NCI-H1092 (cell line): ENCODE results near the gene BRAF.
"Not testable (repeated sequence)": the region's sequence is repeated elsewhere in the genome, so short reads cannot be mapped to it uniquely, and the experiment has no call there.

Source experiments
- DNase-seq: peaks from one replicate; lab custom pipeline; 2025; lab: John Stamatoyannopoulos, UW

BRAF gene

GRCh38 chr7:140876519-140877248, 48.0 kb downstream of the BRAF start:
- DNase-seq: no peak

GRCh38 chr7:140873434-140873833, 51.3 kb downstream of the BRAF start:
- DNase-seq: no peak

- DNase-seq: no peak
These were observed 54.7 kb downstream of the BRAF start for GRCh38 chr7:140870003-140870402.

- no peak for DNase-seq
These were observed 55.3 kb downstream of the BRAF start for GRCh38 chr7:140869430-140869829.

GRCh38 chr7:140867467-140868462, 57.0 kb downstream of the BRAF start:
- DNase-seq: no peak

- DNase-seq: no peak
These were observed 57.8 kb downstream of the BRAF start for GRCh38 chr7:140866926-140867325.

GRCh38 chr7:140864732-140865131, 60.0 kb downstream of the BRAF start:
- no peak for DNase-seq

- DNase-seq: no peak
These were observed 60.9 kb downstream of the BRAF start for GRCh38 chr7:140863867-140864266.

GRCh38 chr7:140863184-140863583, 61.5 kb downstream of the BRAF start:
- DNase-seq: no peak

- no peak for DNase-seq
These were observed 67.7 kb downstream of the BRAF start for GRCh38 chr7:140857048-140857447.

- no peak for DNase-seq
These were observed 83.5 kb downstream of the BRAF start for GRCh38 chr7:140841166-140841715.

- DNase-seq: no peak
These were observed 93.0 kb downstream of the BRAF start for GRCh38 chr7:140831724-140832123.

- no peak for DNase-seq
These were observed 95.0 kb downstream of the BRAF start for GRCh38 chr7:140829720-140830119.

- DNase-seq: no peak
These were observed 96.0 kb downstream of the BRAF start for GRCh38 chr7:140828741-140829140.

GRCh38 chr7:140817383-140817782, 107.3 kb downstream of the BRAF start:
- not testable (repeated sequence) for DNase-seq

- peak; percentile 53 for DNase-seq
These were observed 113.7 kb downstream of the BRAF start for GRCh38 chr7:140810830-140811556.

GRCh38 chr7:140810385-140810784, 114.3 kb downstream of the BRAF start:
- DNase-seq: no peak

GRCh38 chr7:140778975-140779374, 145.8 kb downstream of the BRAF start:
- DNase-seq: no peak

- DNase-seq: no peak
These were observed 146.2 kb downstream of the BRAF start for GRCh38 chr7:140778568-140778967.

- DNase-seq: no peak
These were observed 150.4 kb downstream of the BRAF start for GRCh38 chr7:140774371-140774770.

GRCh38 chr7:140773104-140773503, 151.6 kb downstream of the BRAF start:
- no peak for DNase-seq

GRCh38 chr7:140771826-140772225, 152.9 kb downstream of the BRAF start:
- no peak for DNase-seq
